ENCODE measurements around the gene RDH8.

DNA sequence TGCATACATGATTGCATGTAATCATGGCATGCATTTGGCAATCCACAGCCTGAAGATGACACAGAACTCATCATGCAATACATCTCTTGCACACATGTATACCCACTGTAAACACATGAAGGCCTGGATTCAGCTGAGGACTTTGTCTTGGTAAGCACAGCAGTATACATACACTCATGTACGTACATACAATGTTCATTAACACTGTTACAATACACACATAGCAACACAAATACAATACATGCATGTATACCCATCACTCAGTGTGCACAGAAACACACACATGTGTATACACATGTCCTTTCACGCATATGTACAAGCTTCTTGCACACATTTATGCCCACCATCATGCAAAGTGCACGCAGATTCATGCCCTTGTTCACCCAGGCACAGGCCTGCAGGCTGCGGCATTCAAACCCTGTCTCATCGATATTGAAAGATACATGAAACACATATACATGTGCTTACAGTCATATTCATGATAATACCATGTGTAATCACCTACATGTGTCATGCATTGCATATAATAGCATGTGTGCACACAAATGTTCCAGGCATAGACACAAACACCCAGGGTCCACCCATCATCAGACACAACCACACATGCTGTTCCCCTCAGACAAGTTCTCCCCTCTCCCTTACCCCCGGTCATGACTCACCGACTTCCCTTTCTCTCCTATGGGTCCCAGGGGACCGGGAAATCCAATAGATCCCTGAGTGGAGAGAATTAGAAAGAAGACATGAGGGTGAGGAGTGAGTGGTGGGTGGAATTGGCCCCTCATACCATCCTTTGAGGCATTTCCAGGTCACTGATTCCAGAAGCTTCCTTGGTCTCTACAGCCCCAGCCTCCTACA is 31.6 kb upstream of the RDH8 start:
- no peak for TF ChIP-seq RAD21 (IDR thresholded peaks at IDR 0.05)
- TF ChIP-seq, protein P1, sequence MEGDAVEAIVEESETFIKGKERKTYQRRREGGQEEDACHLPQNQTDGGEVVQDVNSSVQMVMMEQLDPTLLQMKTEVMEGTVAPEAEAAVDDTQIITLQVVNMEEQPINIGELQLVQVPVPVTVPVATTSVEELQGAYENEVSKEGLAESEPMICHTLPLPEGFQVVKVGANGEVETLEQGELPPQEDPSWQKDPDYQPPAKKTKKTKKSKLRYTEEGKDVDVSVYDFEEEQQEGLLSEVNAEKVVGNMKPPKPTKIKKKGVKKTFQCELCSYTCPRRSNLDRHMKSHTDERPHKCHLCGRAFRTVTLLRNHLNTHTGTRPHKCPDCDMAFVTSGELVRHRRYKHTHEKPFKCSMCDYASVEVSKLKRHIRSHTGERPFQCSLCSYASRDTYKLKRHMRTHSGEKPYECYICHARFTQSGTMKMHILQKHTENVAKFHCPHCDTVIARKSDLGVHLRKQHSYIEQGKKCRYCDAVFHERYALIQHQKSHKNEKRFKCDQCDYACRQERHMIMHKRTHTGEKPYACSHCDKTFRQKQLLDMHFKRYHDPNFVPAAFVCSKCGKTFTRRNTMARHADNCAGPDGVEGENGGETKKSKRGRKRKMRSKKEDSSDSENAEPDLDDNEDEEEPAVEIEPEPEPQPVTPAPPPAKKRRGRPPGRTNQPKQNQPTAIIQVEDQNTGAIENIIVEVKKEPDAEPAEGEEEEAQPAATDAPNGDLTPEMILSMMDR (IDR thresholded peaks at IDR 0.05; ENCODE audit: low read depth, low read length, missing input control), result no peak
- TF ChIP-seq, protein P2, sequence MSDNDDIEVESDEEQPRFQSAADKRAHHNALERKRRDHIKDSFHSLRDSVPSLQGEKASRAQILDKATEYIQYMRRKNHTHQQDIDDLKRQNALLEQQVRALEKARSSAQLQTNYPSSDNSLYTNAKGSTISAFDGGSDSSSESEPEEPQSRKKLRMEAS (IDR thresholded peaks at IDR 0.05), result no peak
